H9 (cell line): ENCODE measurements around the gene IDI2. TPM values are rescaled to one million over a fixed set of nuclear protein-coding genes. Genes with fewer than 3 reads are reported as not detected.

Experiments
- DNase-seq: peaks from one replicate; pipeline ENCODE4 v3.0.0-alpha.2; 2017
- H2AFZ ChIP-seq: one replicate; pipeline ENCODE4 v1.6.1; 2013; ENCODE audit warnings: mild to moderate bottlenecking, low read length, control low read depth, moderate library complexity
- H2AK5ac ChIP-seq: 2 replicates; pipeline ENCODE4 v1.6.1; 2013; ENCODE audit warnings: low read length, control low read depth, mixed read lengths; ENCODE audit not compliant: insufficient read length
- H2BK120ac ChIP-seq: one replicate; pipeline ENCODE4 v1.6.1; 2013; ENCODE audit warnings: low read depth, mild to moderate bottlenecking, low read length, control low read depth, inconsistent platforms; ENCODE audit not compliant: poor library complexity, severe bottlenecking
- H2BK12ac ChIP-seq: 2 replicates; pipeline ENCODE4 v1.6.1; 2013; ENCODE audit warnings: low read length, control low read depth, mixed read lengths, low read depth; ENCODE audit not compliant: insufficient read length
- H2BK15ac ChIP-seq: 2 replicates; pipeline ENCODE4 v1.6.1; 2013; ENCODE audit warnings: low read depth, low read length, control low read depth
- H2BK20ac ChIP-seq: one replicate; pipeline ENCODE4 v1.6.1; 2013; ENCODE audit warnings: low read depth, mild to moderate bottlenecking, low read length, control low read depth, inconsistent platforms; ENCODE audit not compliant: poor library complexity, severe bottlenecking
- H2BK5ac ChIP-seq: 2 replicates; pipeline ENCODE4 v1.6.1; 2013; ENCODE audit warnings: low read length, control low read depth, mixed read lengths; ENCODE audit not compliant: insufficient read length
- H3K14ac ChIP-seq: 2 replicates; pipeline ENCODE4 v1.6.1; 2013; ENCODE audit warnings: low read length, control low read depth; ENCODE audit not compliant: insufficient read depth
- H3K18ac ChIP-seq: 2 replicates; pipeline ENCODE4 v1.6.1; 2013; ENCODE audit warnings: low read depth, mild to moderate bottlenecking, mixed read lengths, low read length, control low read depth; ENCODE audit not compliant: insufficient read length
- H3K23ac ChIP-seq: 2 replicates; pipeline ENCODE4 v1.6.1; 2013; ENCODE audit warnings: low read length, control low read depth, mixed read lengths, low read depth; ENCODE audit not compliant: insufficient read length
- H3K23me2 ChIP-seq: 2 replicates; pipeline ENCODE4 v1.6.1; 2013; ENCODE audit warnings: low read depth, mild to moderate bottlenecking, mixed read lengths, low read length, control low read depth; ENCODE audit not compliant: insufficient read length, poor library complexity, severe bottlenecking
- H3K27ac ChIP-seq: 2 replicates; pipeline ENCODE4 v1.5.1; 2013; ENCODE audit warnings: low read length, control low read depth, mixed read lengths, low read depth; ENCODE audit not compliant: insufficient read length
- H3K27me3 ChIP-seq: 2 replicates; pipeline ENCODE4 v1.6.1; 2013; ENCODE audit warnings: low read length, control low read depth, inconsistent platforms; ENCODE audit not compliant: insufficient read depth
- H3K4ac ChIP-seq: 2 replicates; pipeline ENCODE4 v1.6.1; 2013; ENCODE audit warnings: low read depth, mild to moderate bottlenecking, control low read depth, inconsistent platforms, low read length, moderate library complexity
- H3K4me1 ChIP-seq: 2 replicates; pipeline ENCODE4 v1.6.1; 2013; ENCODE audit warnings: low read length, control low read depth, inconsistent platforms; ENCODE audit not compliant: insufficient read depth
- H3K4me2 ChIP-seq: 2 replicates; pipeline ENCODE4 v1.6.1; 2013; ENCODE audit warnings: low read length, control low read depth, mixed read lengths; ENCODE audit not compliant: insufficient read length, insufficient read depth
- H3K56ac ChIP-seq: 2 replicates; pipeline ENCODE4 v1.6.1; 2013; ENCODE audit warnings: low read depth, mild to moderate bottlenecking, mixed read lengths, low read length, control low read depth; ENCODE audit not compliant: insufficient read length
- H3K79me1 ChIP-seq: 2 replicates; pipeline ENCODE4 v1.6.1; 2013; ENCODE audit warnings: low read depth, mild to moderate bottlenecking, moderate library complexity, low read length, control low read depth, inconsistent platforms; ENCODE audit not compliant: insufficient read depth, poor library complexity, severe bottlenecking
- H3K79me2 ChIP-seq: 2 replicates; pipeline ENCODE4 v1.6.1; 2013; ENCODE audit warnings: low read length, control low read depth, inconsistent platforms; ENCODE audit not compliant: insufficient read depth
- H3K9ac ChIP-seq: 2 replicates; pipeline ENCODE4 v1.6.1; 2013; ENCODE audit warnings: low read length, control low read depth, mixed read lengths; ENCODE audit not compliant: insufficient read length; ENCODE audit errors: extremely low read depth
- H3K9me3 ChIP-seq: one replicate; pipeline ENCODE4 v1.6.1; 2013; ENCODE audit warnings: low read depth, low read length, inconsistent platforms; ENCODE audit not compliant: control insufficient read depth
- H3T11ph ChIP-seq: one replicate; pipeline ENCODE4 v1.6.1; 2013; ENCODE audit warnings: mild to moderate bottlenecking, low read length, control low read depth, inconsistent platforms
- H4K20me1 ChIP-seq: one replicate; pipeline ENCODE4 v1.6.1; 2013; ENCODE audit not compliant: control insufficient read depth, insufficient read length, insufficient read depth
- H4K5ac ChIP-seq: 2 replicates; pipeline ENCODE4 v1.6.1; 2013; ENCODE audit warnings: low read depth, mild to moderate bottlenecking, mixed read lengths, low read length, control low read depth; ENCODE audit not compliant: insufficient read length
- H4K8ac ChIP-seq: replicated peaks from 2 replicates; pipeline ENCODE4 v1.6.1; 2013; ENCODE audit warnings: low read length, control low read depth, mixed read lengths, low read depth; ENCODE audit not compliant: insufficient read length
- H4K91ac ChIP-seq: 2 replicates; pipeline ENCODE4 v1.6.1; 2013; ENCODE audit warnings: low read depth, mild to moderate bottlenecking, moderate library complexity, mixed read lengths, low read length, control low read depth; ENCODE audit not compliant: insufficient read length
- H3K27ac Mint-ChIP-seq, 3 experiments: 2 replicates in 2 of 3; 3 replicates in 1 of 3; pipeline ENCODE4 v1.8.0; 2020 to 2021; ENCODE audit warnings: mixed read lengths in 3 of 3, mild to moderate bottlenecking in 1 of 3, moderate library complexity in 1 of 3
- H3K27me3 Mint-ChIP-seq: 2 replicates; pipeline ENCODE4 v1.8.0; 2021; ENCODE audit warnings: low read depth, mild to moderate bottlenecking, moderate library complexity, mixed read lengths
- H3K36me3 Mint-ChIP-seq, 3 experiments: 2 replicates in 2 of 3; 3 replicates in 1 of 3; pipeline ENCODE4 v1.8.0; 2020 to 2021; ENCODE audit warnings: low read depth in 3 of 3, mixed read lengths in 3 of 3; ENCODE audit not compliant: insufficient read depth in 1 of 3
- H3K4me1 Mint-ChIP-seq, 2 experiments: 2 replicates each; pipeline ENCODE4 v1.8.0; 2020; ENCODE audit warnings: mixed read lengths in 2 of 2
- H3K4me3 Mint-ChIP-seq, 2 experiments: 2 replicates in 1 of 2; 3 replicates in 1 of 2; pipeline ENCODE4 v1.8.0; 2020 to 2021; ENCODE audit warnings: mild to moderate bottlenecking in 2 of 2, mixed read lengths in 2 of 2, moderate library complexity in 1 of 2
- H3K9me3 Mint-ChIP-seq, 2 experiments: 2 replicates in 1 of 2; 3 replicates in 1 of 2; pipeline ENCODE4 v1.8.0; 2020; ENCODE audit warnings: mild to moderate bottlenecking in 2 of 2, mixed read lengths in 2 of 2, moderate library complexity in 1 of 2
- CTCF ChIP-seq: fragments of 200-600 bp; sonication (generic); conservative IDR thresholded peaks from 3 replicates; pipeline ENCODE4 v1.8.0; 2021; ENCODE audit warnings: antibody characterized with exemption, mild to moderate bottlenecking
- WGBS: extraction: QIAGEN DNeasy Blood & Tissue Kit; methylation state at CpG from one replicate; pipeline ENCODE4 v1.1.7; 2013; ENCODE audit warnings: missing lambda C conversion rate, low lambda C conversion rate, mixed read lengths; ENCODE audit not compliant: insufficient read length; ENCODE audit errors: extremely low coverage; 5-methylcytosine and 5-hydroxymethylcytosine counted together
- total RNA-seq: library from RNA; stranded (reverse); gene quantifications from 2 replicates; pipeline ENCODE4 v1.2.1, GENCODE V29; 2021

IDI2 gene
- total RNA-seq, 1 experiment from 2014 or later: not detected

- H2AFZ ChIP-seq: no peak overlapping the region
- H2BK15ac ChIP-seq: no peak overlapping the region
- H2BK5ac ChIP-seq: no peak overlapping the region
- H3K23me2 ChIP-seq: peaks cover 3% of the 10 kb centered on the region
- H3K18ac ChIP-seq: no peak overlapping the region
- H3T11ph ChIP-seq: no peak overlapping the region
- no peaks in the 10 kb centered on the region for H4K20me1 ChIP-seq
- H3K27me3 Mint-ChIP-seq: no peaks in the 10 kb centered on the region
- H2AK5ac ChIP-seq: no peak overlapping the region
- H4K91ac ChIP-seq: no peak overlapping the region
- no CpG with 5 or more reads among the region's 4 CpGs for WGBS
- H3K56ac ChIP-seq: no peak overlapping the region
- no peak overlapping the region for H3K9ac ChIP-seq
- no peak overlapping the region for H3K27ac ChIP-seq
- H4K5ac ChIP-seq: no peak overlapping the region
- no peak for DNase-seq
- H3K4ac ChIP-seq: no peak overlapping the region
- H3K14ac ChIP-seq: no peak overlapping the region
- H3K27ac Mint-ChIP-seq: peak overlapping the region; percentile 38 to 88 (median 82); a peak in 3 of 7 replicates
- H3K9me3 ChIP-seq: no peaks in the 10 kb centered on the region
- H3K4me3 Mint-ChIP-seq: peak overlapping the region in 1 of 2 experiments; percentile 36; a peak in 1 of 5 replicates
- no peak overlapping the region for H2BK20ac ChIP-seq
- no peak overlapping the region for H2BK120ac ChIP-seq
- peak overlapping the region; percentile 31 for H3K4me2 ChIP-seq
- H3K79me1 ChIP-seq: no peaks in the 10 kb centered on the region
- no peak overlapping the region for H2BK12ac ChIP-seq
- no peak for TF ChIP-seq CTCF
- no peaks in the 10 kb centered on the region; a peak in 2 of 5 replicates for H3K9me3 Mint-ChIP-seq
- no peak overlapping the region for H4K8ac ChIP-seq
- no peaks in the 10 kb centered on the region for H3K27me3 ChIP-seq
- H3K23ac ChIP-seq: no peak overlapping the region
- no peaks in the 10 kb centered on the region; the same call in 1 of the 2 replicates for H3K4me1 ChIP-seq
- peaks cover 28% of the 10 kb centered on the region for H3K79me2 ChIP-seq
- H3K4me1 Mint-ChIP-seq: peaks cover 21 to 23% of the 10 kb centered on the region in 2 experiments
- peaks cover 31 to 65% (median 53%) of the 10 kb centered on the region in 3 experiments for H3K36me3 Mint-ChIP-seq
Observed at GRCh38 chr10:1044964-1045363, 19.3 kb upstream of the IDI2 start.
